HG03025 (cell line): ENCODE results near the gene MGAT1.
A peak's percentile ranks its signal among the peaks of the same experiment; 100 is the strongest.
"Not testable (repeated sequence)": the region's sequence is repeated elsewhere in the genome, so short reads cannot be mapped to it uniquely, and the experiment has no call there.

Source experiments
- ATAC-seq: cut with Tn5 transposase; IDR thresholded peaks from one replicate; pipeline ENCODE4 v1.9.1; 2021; ENCODE audit warnings: mild to moderate bottlenecking, moderate library complexity; ENCODE audit not compliant: unreplicated experiment, low FRiP score

The MGAT1 gene

GRCh38 chr5:180802325-180803180 is at the start of gene MGAT1:
Gene MGAT1, minus strand, starts transcription at chr5:180802806. Its CDS starts 9,835 bp downstream, at chr5:180792971.
- peak; percentile 36 for ATAC-seq

DNA sequence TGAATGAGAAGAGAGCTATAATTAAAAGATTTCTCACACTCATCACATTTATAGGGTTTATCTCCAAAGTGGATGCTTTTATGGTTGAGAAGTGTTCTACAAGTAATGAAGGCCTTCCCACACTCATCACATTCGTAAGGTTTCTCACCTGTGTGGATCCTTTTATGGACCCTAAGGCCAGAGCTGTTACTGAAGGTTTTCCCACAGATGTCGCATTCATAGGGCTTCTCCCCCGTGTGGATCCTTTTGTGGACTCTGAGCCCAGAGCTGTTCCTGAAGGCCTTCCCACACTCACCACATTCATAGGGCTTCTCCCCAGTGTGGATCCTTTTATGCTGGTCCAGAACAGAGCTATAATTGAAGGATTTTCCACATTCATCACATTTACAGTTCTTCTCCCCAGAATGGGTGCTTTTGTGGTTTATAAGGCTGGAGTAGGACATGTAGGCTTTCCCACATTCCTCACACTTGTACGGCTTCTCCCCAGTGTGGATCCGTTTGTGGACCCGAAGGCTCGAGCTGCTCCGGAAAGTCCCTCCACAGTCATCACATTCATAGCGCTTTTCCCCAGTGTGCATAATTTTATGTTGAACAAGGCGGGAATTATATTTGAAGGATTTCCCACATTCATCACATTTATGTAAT is 48.0 kb upstream of the MGAT1 start:
- ATAC-seq, result no peak

GRCh38 chr5:180849827-180850226 is 47.2 kb upstream of the MGAT1 start:
- ATAC-seq, result no peak

DNA sequence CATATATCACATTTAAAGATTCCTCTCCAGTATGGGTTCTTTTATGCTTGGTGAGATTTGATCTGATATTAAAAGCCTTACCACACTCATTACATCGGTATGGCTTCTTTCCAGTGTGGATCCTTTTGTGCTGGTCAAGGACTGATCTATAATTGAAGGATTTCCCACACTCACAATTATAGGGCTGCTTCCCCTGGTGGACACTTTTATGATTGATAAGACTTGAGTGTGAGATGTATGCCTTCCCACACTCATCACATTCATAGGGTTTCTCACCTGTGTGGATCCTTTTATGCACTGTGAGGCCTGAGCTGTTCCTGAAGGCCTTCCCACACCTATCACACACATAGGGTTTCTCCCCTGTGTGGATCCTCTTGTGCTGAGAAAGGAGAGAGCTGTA is 46.3 kb upstream of the MGAT1 start:
- ATAC-seq, result no peak

DNA sequence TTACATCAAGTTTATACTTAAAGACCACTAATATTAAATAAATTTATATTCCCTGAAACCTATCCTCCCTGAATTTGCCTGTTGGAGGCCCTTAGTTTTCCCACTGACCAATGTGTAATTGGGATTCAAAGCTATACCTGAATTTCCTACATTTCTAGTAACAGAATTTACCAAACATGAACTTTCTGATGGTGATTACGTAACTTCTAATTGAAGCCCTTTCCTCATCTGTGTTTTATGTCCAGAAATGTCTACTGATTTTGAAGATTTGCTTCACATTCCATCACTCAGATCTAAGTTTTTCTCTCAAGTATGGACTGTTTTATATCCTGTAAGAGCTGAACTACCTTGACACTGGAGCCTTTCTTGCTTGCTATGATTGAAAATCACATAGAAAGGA is 45.7 kb upstream of the MGAT1 start:
- no peak for ATAC-seq

GRCh38 chr5:180847026-180847425 is 44.4 kb upstream of the MGAT1 start:
- ATAC-seq, result no peak

DNA sequence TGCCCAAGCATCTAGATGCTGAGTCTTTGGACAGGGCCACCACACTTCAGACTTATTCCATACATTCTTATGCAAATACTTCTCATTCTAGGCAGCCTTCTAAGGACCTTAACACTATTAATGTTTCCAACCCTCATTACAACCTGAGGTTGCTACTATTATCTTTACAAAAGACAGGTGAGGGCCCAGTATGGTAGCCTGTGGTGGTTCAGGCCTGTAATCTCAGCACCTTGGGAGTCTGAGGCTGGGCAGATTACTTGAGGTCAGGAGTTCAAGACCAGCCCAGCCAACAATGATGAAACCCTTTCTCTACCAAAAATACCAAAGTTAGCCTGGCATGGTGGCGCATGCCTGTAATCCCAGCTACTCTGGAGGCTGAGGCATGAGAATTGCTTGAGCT is 42.3 kb upstream of the MGAT1 start:
- no peak for ATAC-seq

DNA sequence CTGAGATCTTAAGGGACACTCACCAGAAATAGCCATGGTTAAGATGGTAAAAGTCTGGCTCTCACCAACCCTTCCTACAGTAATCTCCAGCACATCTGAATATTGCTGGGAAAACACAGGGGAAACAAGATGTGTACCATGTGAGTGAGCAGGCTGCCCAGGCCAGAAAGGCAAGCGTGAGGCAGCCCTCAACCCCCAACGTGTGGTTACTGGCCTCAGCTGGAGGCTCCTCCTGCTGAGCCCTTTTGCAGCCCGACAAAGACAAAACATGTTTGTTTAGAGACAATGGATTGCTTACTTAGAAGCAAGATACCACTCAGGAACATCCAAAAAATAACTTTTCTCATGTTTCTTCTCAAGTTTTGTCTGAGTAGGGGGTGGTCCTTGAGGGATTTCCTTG is 41.8 kb upstream of the MGAT1 start:
- ATAC-seq, result no peak

- no peak for ATAC-seq
These were observed 37.3 kb upstream of the MGAT1 start for GRCh38 chr5:180839935-180840334.

- ATAC-seq, result no peak
These were observed 36.6 kb upstream of the MGAT1 start for GRCh38 chr5:180839227-180839626.

DNA sequence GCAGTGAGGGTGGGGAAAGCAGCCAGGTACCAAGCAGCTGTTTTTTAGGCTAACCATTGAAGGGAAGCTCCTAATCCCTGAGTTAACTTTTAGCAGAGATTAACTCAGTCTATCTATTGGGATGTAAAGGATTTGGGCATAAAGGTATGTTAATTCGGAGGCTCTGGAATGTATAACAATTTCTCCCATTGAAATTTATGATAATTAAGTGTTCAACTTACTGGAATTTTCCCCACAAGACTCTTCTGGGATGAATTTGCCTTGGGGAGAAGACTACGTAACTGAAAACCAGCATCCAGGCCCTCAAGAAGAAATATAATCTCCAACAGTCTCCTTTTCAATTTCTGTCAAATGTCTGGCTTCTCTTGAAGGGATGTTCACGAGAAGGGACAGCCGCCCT is 34.9 kb upstream of the MGAT1 start:
- ATAC-seq, result no peak

DNA sequence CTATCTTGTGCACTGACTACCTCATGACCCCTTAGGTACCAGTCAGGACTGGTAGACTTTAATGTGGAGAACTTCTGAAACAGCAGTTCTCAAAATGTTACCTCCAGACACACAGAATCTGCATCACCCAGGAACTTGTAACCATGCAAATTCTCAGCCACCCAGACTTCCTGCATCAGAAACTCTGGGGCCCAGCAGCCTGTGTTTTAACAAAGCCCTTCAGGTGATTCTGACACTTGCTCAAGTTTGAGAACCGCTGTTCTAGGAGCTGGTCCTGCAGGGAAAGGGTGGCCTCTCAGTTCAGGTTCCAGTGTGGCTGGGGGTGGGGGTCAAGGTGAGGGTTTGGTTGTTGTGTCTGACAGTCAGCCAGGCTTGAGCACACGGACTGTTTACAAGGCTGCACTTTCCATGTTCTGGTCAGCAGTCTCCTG is 30.0 kb upstream of the MGAT1 start:
- ATAC-seq, result peak; percentile 52

GRCh38 chr5:180831139-180832093 is 28.8 kb upstream of the MGAT1 start:
- ATAC-seq, result peak; percentile 57

- peak; percentile 51 for ATAC-seq
These were observed 27.9 kb upstream of the MGAT1 start for GRCh38 chr5:180830253-180831138.

- no peak for ATAC-seq
These were observed 27.1 kb upstream of the MGAT1 start for GRCh38 chr5:180829726-180830125.

DNA sequence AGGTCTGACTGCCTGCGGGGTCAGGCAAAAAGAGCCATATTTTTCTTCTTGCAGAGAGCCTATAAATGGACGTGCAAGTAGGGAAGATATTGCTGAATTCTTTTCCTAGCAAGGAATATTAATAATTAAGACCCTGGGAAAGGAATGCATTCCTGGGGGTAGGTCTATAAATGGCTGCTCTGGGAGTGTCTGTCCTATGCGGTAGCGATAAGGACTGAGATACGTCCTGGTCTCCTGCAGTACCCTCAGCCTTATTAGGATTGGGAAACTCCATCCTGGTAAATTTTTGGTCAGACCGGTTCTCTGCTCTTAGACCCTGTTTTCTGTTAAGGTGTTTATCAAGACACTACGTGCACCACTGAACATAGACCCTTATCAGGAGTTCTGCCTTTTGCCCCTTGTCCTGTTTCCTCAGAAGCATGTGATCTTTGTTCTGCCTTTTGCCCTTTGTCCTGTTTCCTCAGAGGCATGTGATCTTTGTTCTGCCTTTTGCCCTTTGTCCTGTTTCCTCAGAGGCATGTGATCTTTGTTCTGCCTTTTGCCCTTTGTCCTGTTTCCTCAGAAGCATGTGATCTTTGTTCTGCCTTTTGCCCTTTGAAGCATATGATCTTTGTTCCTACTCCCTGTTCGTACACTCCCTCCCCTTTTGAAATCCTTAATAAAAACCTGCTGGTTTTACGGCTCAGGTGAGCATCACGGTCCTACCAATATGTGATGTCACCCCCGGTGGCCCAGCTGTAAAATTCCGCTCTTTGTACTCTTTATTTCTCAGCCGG is 26.3 kb upstream of the MGAT1 start:
- not testable (repeated sequence) for ATAC-seq

- ATAC-seq, result not testable (repeated sequence)
These were observed 24.8 kb upstream of the MGAT1 start for GRCh38 chr5:180827374-180827773.

DNA sequence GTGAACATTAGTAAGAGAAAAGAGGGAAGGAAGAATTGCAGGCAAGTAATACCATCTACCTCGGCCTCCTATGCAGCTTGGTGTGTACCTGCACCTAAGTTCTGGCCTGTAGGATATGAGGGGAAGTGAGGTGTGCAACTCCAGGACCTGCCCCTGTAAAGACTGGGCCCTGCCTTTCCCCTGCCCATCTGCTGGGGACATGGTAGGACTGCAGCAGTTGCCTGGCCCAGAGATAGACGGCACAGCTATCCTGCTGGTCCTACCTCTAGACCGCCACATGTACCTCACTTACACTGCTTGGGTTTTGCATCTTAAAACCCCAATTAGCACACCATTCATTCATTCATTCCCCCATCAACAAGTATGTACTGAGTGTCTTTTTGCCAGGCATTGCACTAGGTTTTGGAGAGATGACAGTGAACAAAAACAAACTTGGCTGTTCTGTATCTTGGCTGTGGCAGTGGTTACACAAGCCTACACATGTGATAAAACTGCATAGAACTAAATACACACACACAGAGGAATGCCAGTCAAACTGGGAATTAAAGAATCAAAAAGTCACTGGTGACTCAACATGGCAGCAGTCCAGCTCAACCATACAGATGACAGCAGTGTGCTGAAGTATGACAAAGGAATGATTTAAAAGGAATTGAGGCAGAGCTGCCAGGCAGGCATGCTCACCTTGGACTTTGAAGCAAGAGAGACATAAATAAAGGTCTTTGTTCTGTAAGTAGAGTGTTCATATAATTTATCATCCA is 23.3 kb upstream of the MGAT1 start:
- no peak for ATAC-seq
